HG03135 (cell line): Measurements from ENCODE around the gene SEMA3C.
A peak's percentile ranks its signal among the peaks of the same experiment; 100 is the strongest.

ENCODE experiments used
- ATAC-seq: cut with Tn5 transposase; IDR thresholded peaks from one replicate; pipeline ENCODE4 v1.9.1; 2021; ENCODE audit warnings: mild to moderate bottlenecking, moderate library complexity; ENCODE audit not compliant: unreplicated experiment

The SEMA3C gene

DNA sequence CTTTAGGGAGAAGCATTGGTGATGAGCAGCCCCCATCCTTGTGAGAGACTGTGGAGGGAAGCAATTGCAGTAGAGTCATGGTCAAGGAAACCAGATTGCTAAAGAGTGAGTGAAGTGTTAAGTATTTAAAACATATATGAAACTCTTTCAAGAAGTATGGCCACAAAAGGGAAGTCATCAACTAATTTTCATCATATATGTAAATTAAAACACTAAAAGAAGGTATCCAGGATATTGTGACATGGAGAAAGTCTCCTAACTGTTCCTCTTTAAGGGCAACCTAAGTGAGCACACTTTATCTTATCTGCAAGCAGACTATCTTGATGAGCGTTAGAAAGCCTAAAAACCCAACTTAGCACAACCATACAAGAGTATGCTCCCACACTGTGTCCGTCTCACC is 210.7 kb downstream of the SEMA3C start:
- no peak for ATAC-seq

DNA sequence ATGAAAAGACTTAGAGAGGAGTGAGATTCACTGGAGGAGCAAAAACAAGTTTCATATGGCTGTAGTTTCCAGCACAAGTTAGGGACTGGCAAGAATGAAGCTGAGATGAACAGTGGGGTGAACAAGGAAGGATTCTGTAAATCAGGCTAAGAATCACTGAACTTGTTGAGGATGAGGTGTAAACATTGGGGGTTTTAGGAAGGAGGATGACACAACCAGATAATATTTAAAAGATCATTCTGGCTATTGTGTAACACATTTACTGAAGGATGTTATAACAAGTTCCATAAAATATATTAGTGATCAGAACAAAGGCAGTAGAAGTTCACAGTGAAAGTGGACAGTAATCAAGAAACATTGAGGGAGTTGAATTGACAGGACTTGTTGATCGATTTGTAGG is 211.5 kb downstream of the SEMA3C start:
- no peak for ATAC-seq

DNA sequence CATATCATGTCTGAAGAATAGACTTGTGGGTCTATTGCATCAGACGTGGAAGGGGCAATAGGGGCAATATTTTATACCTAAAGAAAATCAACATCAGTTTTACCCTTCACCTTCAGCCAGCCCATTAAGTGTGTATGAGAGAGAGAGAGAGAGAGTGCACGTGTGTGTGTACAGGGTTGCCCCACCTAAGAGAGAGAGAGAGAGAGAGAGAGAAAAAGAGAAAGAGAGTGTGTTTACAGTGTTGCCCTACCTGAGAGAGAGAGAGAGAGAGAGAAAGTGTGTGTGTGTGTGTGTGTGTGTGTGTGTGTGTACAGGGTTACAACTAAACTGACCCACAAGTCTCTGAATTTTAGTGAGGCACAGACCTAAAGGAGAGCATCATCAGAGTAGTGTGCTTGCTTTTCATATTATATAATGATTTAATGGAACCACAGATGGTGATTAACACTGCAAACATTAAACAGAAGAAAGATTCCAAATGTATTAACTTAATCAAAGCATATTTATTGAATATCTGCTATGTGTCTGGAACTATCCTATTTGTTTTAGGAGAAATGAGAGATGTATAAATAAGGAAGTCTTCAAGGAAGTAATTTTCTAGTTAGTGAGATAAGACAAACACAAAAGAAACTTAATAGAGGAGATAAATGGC is 213.6 kb downstream of the SEMA3C start:
- ATAC-seq, result no peak

DNA sequence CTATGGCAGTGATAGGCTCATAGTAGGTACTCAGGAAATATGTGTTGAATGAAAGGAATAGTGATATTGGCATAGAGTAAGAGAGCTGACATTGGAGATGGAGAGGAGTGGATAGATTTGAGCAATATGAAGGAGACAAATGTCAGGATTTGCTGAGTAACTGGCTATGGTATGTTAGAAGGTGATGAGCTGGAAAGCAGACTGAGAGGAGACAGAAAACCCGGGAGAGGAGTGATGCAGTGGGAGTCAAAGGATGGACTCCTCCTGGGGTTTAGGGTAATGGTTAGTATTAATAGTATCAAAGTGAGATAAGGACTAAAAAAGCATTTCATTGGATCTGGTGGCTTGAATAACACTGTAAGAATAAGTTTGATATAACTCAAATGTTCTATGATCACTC is 215.6 kb downstream of the SEMA3C start:
- ATAC-seq, result no peak

DNA sequence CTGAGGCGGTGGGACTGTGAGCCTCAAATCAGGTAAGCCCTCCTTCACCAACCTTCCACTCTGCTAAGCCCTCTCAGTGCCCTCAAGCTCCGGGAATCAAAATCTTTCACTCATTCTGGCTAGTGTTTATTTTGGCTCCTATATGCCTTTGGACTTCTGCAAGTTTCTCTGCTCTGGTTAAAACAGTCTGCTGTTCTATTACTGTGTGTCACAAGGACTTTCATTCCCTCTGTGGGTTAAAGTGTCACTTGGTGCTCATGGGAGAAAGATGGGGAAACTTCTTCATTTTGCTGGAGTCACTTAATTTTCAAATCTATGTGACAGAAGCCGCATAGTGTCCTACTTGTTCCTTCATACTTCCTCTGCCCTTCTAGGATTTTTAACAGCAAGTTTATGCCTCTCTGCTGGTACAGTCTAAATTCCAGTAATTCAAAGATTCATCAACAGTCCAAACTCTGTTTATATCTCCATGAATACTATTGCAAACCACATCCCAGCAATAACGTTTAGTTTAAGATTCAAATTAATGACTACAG is 219.1 kb downstream of the SEMA3C start:
- ATAC-seq, result no peak

DNA sequence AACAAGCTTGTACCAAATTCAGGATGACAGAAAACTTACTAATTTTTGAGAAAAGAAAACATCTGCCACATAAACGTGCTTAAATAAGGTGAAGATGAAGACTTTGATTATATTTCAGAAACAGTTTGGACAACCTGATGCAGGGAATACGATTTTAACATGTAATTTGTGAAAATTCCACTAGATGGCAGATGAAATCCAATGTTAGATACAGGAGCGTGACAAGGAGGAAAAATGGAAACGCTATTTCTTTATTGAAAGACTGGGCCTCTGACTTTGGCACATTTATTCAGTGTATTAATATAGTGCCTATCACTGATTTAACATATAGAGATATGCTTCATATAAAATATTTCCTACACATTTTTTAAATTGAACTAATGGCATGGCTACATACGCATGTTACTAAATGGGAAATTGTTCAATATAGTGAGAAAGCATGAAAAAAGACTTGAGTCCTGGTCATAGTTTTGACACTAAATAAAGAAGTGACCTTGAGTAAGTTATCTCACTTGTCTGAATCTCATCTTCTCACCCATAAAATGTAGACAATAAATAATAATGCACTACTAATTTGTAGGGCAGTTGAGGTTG is 219.7 kb downstream of the SEMA3C start:
- ATAC-seq, result peak; percentile 71
